ENCODE measurements around the gene PRTFDC1.

Gene PRTFDC1

GRCh38 chr10:24894728-24895127, 57.7 kb downstream of the PRTFDC1 start:
- no peak overlapping the region for H3K4me3 ChIP-seq (ENCODE audit: low read depth, low read length)
- TF ChIP-seq CTCF (IDR thresholded peaks at IDR 0.05; ENCODE audit: borderline replicate concordance, insufficient read depth, low read depth, low read length) = no peak

- no peak for TF ChIP-seq CTCF (IDR thresholded peaks at IDR 0.05; ENCODE audit: borderline replicate concordance, insufficient read depth, low read depth, low read length)
- no peak overlapping the region for H3K4me3 ChIP-seq (ENCODE audit: low read depth, low read length)
Observed at GRCh38 chr10:24894309-24894708, 58.1 kb downstream of the PRTFDC1 start.

GRCh38 chr10:24893127-24893526, 59.3 kb downstream of the PRTFDC1 start:
- TF ChIP-seq CTCF (IDR thresholded peaks at IDR 0.05; ENCODE audit: borderline replicate concordance, insufficient read depth, low read depth, low read length) = no peak
- no peak overlapping the region for H3K4me3 ChIP-seq (ENCODE audit: low read depth, low read length)

GRCh38 chr10:24891823-24892222, 60.6 kb downstream of the PRTFDC1 start:
- no peak overlapping the region for H3K4me3 ChIP-seq (ENCODE audit: low read depth, low read length)
- TF ChIP-seq CTCF (IDR thresholded peaks at IDR 0.05; ENCODE audit: borderline replicate concordance, insufficient read depth, low read depth, low read length) = no peak

GRCh38 chr10:24889639-24890038, 62.8 kb downstream of the PRTFDC1 start:
- no peak overlapping the region for H3K4me3 ChIP-seq (ENCODE audit: low read depth, low read length)

GRCh38 chr10:24887855-24888231, 64.6 kb downstream of the PRTFDC1 start:
- no peak for TF ChIP-seq CTCF (IDR thresholded peaks at IDR 0.05; ENCODE audit: borderline replicate concordance, insufficient read depth, low read depth, low read length)
- H3K4me3 ChIP-seq (ENCODE audit: low read depth, low read length) = no peak overlapping the region

More at GRCh38 chr10:24889639-24890038, 62.8 kb downstream of the PRTFDC1 start:
- TF ChIP-seq CTCF (IDR thresholded peaks at IDR 0.05; ENCODE audit: borderline replicate concordance, insufficient read depth, low read depth, low read length) = no peak

GRCh38 chr10:24886290-24886680, 66.1 kb downstream of the PRTFDC1 start:
- TF ChIP-seq CTCF (IDR thresholded peaks at IDR 0.05; ENCODE audit: borderline replicate concordance, insufficient read depth, low read depth, low read length) = no peak
- H3K4me3 ChIP-seq (ENCODE audit: low read depth, low read length) = no peak overlapping the region

All from GM12875 (cell line).